ENCODE results near the gene MAPKAP1.

The MAPKAP1 gene

DNA sequence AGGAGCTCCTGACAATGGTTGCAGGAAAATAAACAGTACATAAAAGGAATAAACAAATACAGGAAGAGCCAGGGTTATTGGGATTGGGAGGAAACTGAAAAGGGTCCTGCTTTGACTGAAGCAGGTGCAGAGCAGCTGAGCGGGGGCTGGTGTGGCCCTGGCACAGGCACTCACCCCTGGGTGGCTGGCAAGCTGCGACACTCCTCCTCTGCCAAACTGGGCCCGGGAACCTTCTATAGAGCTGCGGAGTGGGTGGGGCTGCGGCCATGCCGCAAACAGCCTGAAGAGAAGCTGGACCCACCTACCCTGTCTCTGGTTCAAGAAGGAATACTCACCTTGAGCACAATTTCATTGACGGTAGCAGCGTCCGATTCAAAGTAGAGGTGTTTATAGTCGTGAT lies 262.8 kb downstream of the MAPKAP1 start:
- H4K12ac ChIP-seq (ENCODE audit: low read depth, low read length), result no peak overlapping the region
- WGBS (ENCODE audit: extremely low coverage, insufficient coverage, insufficient read length), result no CpG with 5 or more reads among the region's 10 CpGs

DNA sequence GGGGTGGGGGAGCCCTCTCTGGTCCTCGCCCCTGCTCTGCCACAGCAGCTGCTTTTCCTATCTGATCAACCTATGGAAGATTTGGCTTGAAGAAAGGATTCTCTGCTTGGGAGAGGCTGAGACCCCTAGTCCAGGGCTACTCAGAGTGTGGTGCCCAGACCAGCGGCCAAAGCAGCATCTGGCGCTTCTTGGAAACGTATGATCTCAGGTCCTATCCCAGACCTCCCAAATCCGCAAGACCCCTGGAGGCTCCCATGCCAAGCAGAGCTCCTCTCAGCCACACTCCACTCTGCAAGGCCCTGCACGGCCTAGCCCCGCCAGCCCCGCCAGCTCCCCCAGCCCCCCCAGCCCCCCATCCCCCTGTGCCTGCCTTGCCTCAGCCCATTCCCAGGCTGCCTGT lies 263.6 kb downstream of the MAPKAP1 start:
- Histone ChIP-seq H3K79me1 (ENCODE audit: low read length) (no peaks in the 10 kb centered on the region), H4K8ac (ENCODE audit: low read depth, low read length) (no peak overlapping the region), H3K79me2 (ENCODE audit: control insufficient read depth, insufficient read depth, low read length, poor library complexity) (no peaks in the 10 kb centered on the region), H3K4me1 (ENCODE audit: control insufficient read depth in 1 of 2, insufficient read depth in 2 of 2, low read length in 2 of 2) (no peaks in the 10 kb centered on the region), H2BK12ac (ENCODE audit: low read length) (no peak overlapping the region), H3K4me2 (ENCODE audit: low read length) (no peak overlapping the region), H2BK5ac (ENCODE audit: low read depth, low read length, poor library complexity) (no peak overlapping the region), H3K4ac (ENCODE audit: low read depth, low read length) (no peak overlapping the region), H3K9me3 (ENCODE audit: insufficient read depth, low read depth, low read length) (no peaks in the 10 kb centered on the region), H4K12ac (ENCODE audit: low read depth, low read length) (no peak overlapping the region), H4K91ac (ENCODE audit: low read depth, low read length) (no peak overlapping the region), H3K23ac (ENCODE audit: low read length) (no peak overlapping the region), H2AFZ (ENCODE audit: insufficient read depth, low read length, poor library complexity) (no peak overlapping the region), H2BK120ac (ENCODE audit: insufficient read depth, low read length, poor library complexity) (no peak overlapping the region), H3K14ac (ENCODE audit: low read length) (no peak overlapping the region), H3K18ac (ENCODE audit: low read length) (no peak overlapping the region), H3K9ac (ENCODE audit: low read length) (no peak overlapping the region), H3K36me3 (ENCODE audit: control insufficient read depth in 1 of 2, insufficient read depth in 2 of 2, low read length in 2 of 2) (peaks cover 16 to 19% of the 10 kb centered on the region in 2 experiments), H3K27ac (ENCODE audit: low read depth, low read length) (no peak overlapping the region), H2AK5ac (ENCODE audit: low read length) (no peak overlapping the region), H3K4me3 (ENCODE audit: low read depth, low read length) (no peak overlapping the region), H3K27me3 (ENCODE audit: insufficient read depth, low read length) (no peaks in the 10 kb centered on the region)
- DNase-seq, result no peak
- WGBS (ENCODE audit: extremely low coverage, insufficient coverage, insufficient read length), result no CpG with 5 or more reads among the region's 8 CpGs

More for the DNA sequence above, 262.8 kb downstream of the MAPKAP1 start:
- no peaks in the 10 kb centered on the region for H3K79me1 ChIP-seq (ENCODE audit: low read length)
- no peak overlapping the region for H3K4me2 ChIP-seq (ENCODE audit: low read length)
- H3K27me3 ChIP-seq (ENCODE audit: insufficient read depth, low read length), result no peaks in the 10 kb centered on the region
- H3K36me3 ChIP-seq (ENCODE audit: control insufficient read depth in 1 of 2, insufficient read depth in 2 of 2, low read length in 2 of 2), result peaks cover 11 to 12% of the 10 kb centered on the region in 2 experiments
- no peak overlapping the region for H3K18ac ChIP-seq (ENCODE audit: low read length)
- H3K9ac ChIP-seq (ENCODE audit: low read length), result no peak overlapping the region
- H2BK5ac ChIP-seq (ENCODE audit: low read depth, low read length, poor library complexity), result no peak overlapping the region
- no peak overlapping the region for H4K91ac ChIP-seq (ENCODE audit: low read depth, low read length)
- no peaks in the 10 kb centered on the region for H3K9me3 ChIP-seq (ENCODE audit: insufficient read depth, low read depth, low read length)
- no peak overlapping the region for H2BK12ac ChIP-seq (ENCODE audit: low read length)
- no peak overlapping the region for H4K8ac ChIP-seq (ENCODE audit: low read depth, low read length)
- no peak overlapping the region for H3K23ac ChIP-seq (ENCODE audit: low read length)
- no peak for DNase-seq
- no peak overlapping the region for H3K27ac ChIP-seq (ENCODE audit: low read depth, low read length)
- no peak overlapping the region for H3K4me3 ChIP-seq (ENCODE audit: low read depth, low read length)
- no peaks in the 10 kb centered on the region for H3K79me2 ChIP-seq (ENCODE audit: control insufficient read depth, insufficient read depth, low read length, poor library complexity)
- H3K4ac ChIP-seq (ENCODE audit: low read depth, low read length), result no peak overlapping the region
- H2AK5ac ChIP-seq (ENCODE audit: low read length), result no peak overlapping the region
- no peak overlapping the region for H2AFZ ChIP-seq (ENCODE audit: insufficient read depth, low read length, poor library complexity)
- no peaks in the 10 kb centered on the region for H3K4me1 ChIP-seq (ENCODE audit: control insufficient read depth in 1 of 2, insufficient read depth in 2 of 2, low read length in 2 of 2)
- H2BK120ac ChIP-seq (ENCODE audit: insufficient read depth, low read length, poor library complexity), result no peak overlapping the region
- H3K14ac ChIP-seq (ENCODE audit: low read length), result no peak overlapping the region

DNA sequence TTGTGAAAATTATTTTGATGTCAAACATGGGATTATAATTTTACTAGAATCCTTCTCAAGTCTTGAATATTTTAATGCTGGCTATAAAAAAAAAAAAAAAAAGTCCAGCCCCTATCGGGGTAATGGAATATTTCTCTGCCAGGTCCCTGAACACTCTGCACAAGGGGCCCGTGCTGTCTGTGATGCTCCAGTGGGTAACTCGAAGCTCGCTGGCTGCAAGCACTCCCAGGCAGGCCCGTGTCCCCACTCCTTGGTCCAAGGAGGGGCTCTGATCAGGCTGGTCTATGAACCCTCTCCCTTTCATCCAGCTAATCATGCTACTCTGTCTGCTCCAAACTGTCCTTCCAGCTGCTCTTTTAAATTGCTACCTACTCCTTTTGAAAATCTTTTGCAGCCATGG lies 264.6 kb downstream of the MAPKAP1 start:
- no CpG with 5 or more reads among the region's 5 CpGs for WGBS (ENCODE audit: extremely low coverage, insufficient coverage, insufficient read length)
- Histone ChIP-seq H4K8ac (ENCODE audit: low read depth, low read length) (no peak overlapping the region), H3K9ac (ENCODE audit: low read length) (no peak overlapping the region), H2BK5ac (ENCODE audit: low read depth, low read length, poor library complexity) (no peak overlapping the region), H3K27me3 (ENCODE audit: insufficient read depth, low read length) (no peaks in the 10 kb centered on the region), H2AFZ (ENCODE audit: insufficient read depth, low read length, poor library complexity) (no peak overlapping the region), H3K4me2 (ENCODE audit: low read length) (no peak overlapping the region), H3K9me3 (ENCODE audit: insufficient read depth, low read depth, low read length) (no peaks in the 10 kb centered on the region), H3K18ac (ENCODE audit: low read length) (no peak overlapping the region), H3K79me2 (ENCODE audit: control insufficient read depth, insufficient read depth, low read length, poor library complexity) (no peaks in the 10 kb centered on the region), H3K27ac (ENCODE audit: low read depth, low read length) (no peak overlapping the region), H3K4me1 (ENCODE audit: control insufficient read depth in 1 of 2, insufficient read depth in 2 of 2, low read length in 2 of 2) (no peaks in the 10 kb centered on the region), H3K4me3 (ENCODE audit: low read depth, low read length) (no peak overlapping the region), H2BK120ac (ENCODE audit: insufficient read depth, low read length, poor library complexity) (no peak overlapping the region), H2BK12ac (ENCODE audit: low read length) (no peak overlapping the region), H3K4ac (ENCODE audit: low read depth, low read length) (no peak overlapping the region), H3K79me1 (ENCODE audit: low read length) (no peaks in the 10 kb centered on the region), H4K91ac (ENCODE audit: low read depth, low read length) (no peak overlapping the region), H3K14ac (ENCODE audit: low read length) (no peak overlapping the region), H3K23ac (ENCODE audit: low read length) (no peak overlapping the region), H4K12ac (ENCODE audit: low read depth, low read length) (no peak overlapping the region), H3K36me3 (ENCODE audit: control insufficient read depth in 1 of 2, insufficient read depth in 2 of 2, low read length in 2 of 2) (peaks cover 16 to 19% of the 10 kb centered on the region in 2 experiments), H2AK5ac (ENCODE audit: low read length) (no peak overlapping the region)
- DNase-seq, result no peak

DNA sequence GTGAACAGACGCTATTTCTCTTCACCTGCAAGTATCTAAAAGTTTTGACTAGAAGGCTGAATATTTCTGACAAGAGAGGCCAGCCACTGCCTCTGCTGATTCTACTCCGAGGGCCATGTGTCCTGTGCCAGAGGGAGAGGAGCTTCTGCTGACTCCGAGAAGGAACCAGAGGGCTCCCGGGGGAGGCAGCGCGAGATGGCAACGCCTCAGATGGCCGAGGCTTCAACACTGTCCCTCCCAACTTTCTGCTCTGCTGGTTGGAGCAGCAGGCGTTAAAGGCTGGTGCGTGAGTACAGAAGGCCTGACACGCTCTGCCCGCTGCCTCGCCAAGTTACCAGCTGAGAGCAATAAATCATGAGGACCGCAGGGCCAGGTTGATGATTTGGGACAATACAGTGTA lies 266.6 kb downstream of the MAPKAP1 start:
- Histone ChIP-seq H3K14ac (ENCODE audit: low read length) (no peak overlapping the region), H3K18ac (ENCODE audit: low read length) (no peak overlapping the region)
- no CpG with 5 or more reads among the region's 14 CpGs for WGBS (ENCODE audit: extremely low coverage, insufficient coverage, insufficient read length)

More for the DNA sequence above, 266.6 kb downstream of the MAPKAP1 start:
- no peak overlapping the region for H3K4me3 ChIP-seq (ENCODE audit: low read depth, low read length)
- no peak overlapping the region for H3K9ac ChIP-seq (ENCODE audit: low read length)
- no peak for DNase-seq
- no peak overlapping the region for H2AK5ac ChIP-seq (ENCODE audit: low read length)
- no peak overlapping the region for H3K4ac ChIP-seq (ENCODE audit: low read depth, low read length)
- no peak overlapping the region for H2AFZ ChIP-seq (ENCODE audit: insufficient read depth, low read length, poor library complexity)
- no peak overlapping the region for H4K12ac ChIP-seq (ENCODE audit: low read depth, low read length)
- peaks cover 20% of the 10 kb centered on the region in 2 experiments for H3K36me3 ChIP-seq (ENCODE audit: control insufficient read depth in 1 of 2, insufficient read depth in 2 of 2, low read length in 2 of 2)
- H2BK12ac ChIP-seq (ENCODE audit: low read length), result no peak overlapping the region
- no peaks in the 10 kb centered on the region for H3K79me1 ChIP-seq (ENCODE audit: low read length)
- no peak overlapping the region for H4K91ac ChIP-seq (ENCODE audit: low read depth, low read length)
- H3K4me2 ChIP-seq (ENCODE audit: low read length), result no peak overlapping the region
- H4K8ac ChIP-seq (ENCODE audit: low read depth, low read length), result no peak overlapping the region
- H2BK5ac ChIP-seq (ENCODE audit: low read depth, low read length, poor library complexity), result no peak overlapping the region
- H3K27me3 ChIP-seq (ENCODE audit: insufficient read depth, low read length), result no peaks in the 10 kb centered on the region
- no peak overlapping the region for H3K23ac ChIP-seq (ENCODE audit: low read length)
- H3K4me1 ChIP-seq (ENCODE audit: control insufficient read depth in 1 of 2, insufficient read depth in 2 of 2, low read length in 2 of 2), result no peaks in the 10 kb centered on the region
- no peak overlapping the region for H3K27ac ChIP-seq (ENCODE audit: low read depth, low read length)
- H2BK120ac ChIP-seq (ENCODE audit: insufficient read depth, low read length, poor library complexity), result no peak overlapping the region
- no peaks in the 10 kb centered on the region for H3K9me3 ChIP-seq (ENCODE audit: insufficient read depth, low read depth, low read length)
- H3K79me2 ChIP-seq (ENCODE audit: control insufficient read depth, insufficient read depth, low read length, poor library complexity), result no peaks in the 10 kb centered on the region

Data from trophoblast cell (in vitro differentiated cells and primary cell).